ENCODE data around the gene OSBPL9. TPM values are rescaled to one million over a fixed set of nuclear protein-coding genes. Genes with fewer than 3 reads are reported as not detected.

The OSBPL9 gene, protein sequence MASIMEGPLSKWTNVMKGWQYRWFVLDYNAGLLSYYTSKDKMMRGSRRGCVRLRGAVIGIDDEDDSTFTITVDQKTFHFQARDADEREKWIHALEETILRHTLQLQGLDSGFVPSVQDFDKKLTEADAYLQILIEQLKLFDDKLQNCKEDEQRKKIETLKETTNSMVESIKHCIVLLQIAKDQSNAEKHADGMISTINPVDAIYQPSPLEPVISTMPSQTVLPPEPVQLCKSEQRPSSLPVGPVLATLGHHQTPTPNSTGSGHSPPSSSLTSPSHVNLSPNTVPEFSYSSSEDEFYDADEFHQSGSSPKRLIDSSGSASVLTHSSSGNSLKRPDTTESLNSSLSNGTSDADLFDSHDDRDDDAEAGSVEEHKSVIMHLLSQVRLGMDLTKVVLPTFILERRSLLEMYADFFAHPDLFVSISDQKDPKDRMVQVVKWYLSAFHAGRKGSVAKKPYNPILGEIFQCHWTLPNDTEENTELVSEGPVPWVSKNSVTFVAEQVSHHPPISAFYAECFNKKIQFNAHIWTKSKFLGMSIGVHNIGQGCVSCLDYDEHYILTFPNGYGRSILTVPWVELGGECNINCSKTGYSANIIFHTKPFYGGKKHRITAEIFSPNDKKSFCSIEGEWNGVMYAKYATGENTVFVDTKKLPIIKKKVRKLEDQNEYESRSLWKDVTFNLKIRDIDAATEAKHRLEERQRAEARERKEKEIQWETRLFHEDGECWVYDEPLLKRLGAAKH
- 97.6 TPM for total RNA-seq

DNA sequence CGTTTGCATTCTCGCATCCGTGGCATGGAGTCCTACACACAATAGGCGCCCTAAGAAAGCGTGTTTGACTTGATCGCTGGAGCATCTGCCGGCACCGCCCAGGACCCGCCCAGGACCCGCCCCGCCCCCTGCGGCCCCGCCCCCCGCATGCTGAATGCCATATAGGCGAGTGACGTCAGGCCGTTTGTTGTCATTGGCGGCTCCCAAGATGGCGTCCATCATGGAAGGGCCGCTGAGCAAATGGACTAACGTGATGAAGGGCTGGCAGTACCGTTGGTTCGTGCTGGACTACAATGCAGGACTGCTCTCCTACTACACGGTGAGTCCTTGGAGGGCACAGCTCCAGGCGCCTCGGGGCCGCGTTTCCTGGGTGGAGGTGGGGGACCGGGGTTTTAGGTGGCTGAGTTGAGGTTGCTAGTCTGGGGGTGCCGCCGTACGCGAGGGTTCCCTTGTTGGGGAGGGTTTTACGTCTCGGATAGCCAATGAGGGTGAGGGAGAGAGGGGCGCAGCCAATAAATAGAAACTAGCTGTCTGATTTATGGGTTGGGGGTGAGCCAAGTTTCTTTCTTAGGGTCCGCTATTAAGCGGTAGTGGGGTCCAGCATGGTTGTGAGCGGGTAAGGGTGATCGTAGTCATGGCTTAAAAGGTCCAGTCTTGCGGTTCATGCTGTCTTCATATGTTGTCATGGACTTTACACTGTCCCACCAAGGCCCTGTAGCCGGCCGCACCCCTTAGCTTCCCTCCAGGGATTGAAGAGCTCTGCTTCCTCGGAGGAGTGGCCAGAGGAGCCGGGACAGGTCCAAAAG lies at the start of gene OSBPL9:
OSBPL9 (plus strand) TSS at position 190 of the 806 bp plus-strand sequence; CDS start at position 209, 19 bp downstream.

Other genes starting within 250 kb of the OSBPL9 start
- gene EPS15, start 97.8 kb upstream of the OSBPL9 start, total RNA-seq: 120 TPM

Data from camera-type eye (tissue), 1 donor.